Globus pallidus (tissue), 1 donor: ENCODE data around the gene HBG1.
"Not testable (repeated sequence)": the region's sequence is repeated elsewhere in the genome, so short reads cannot be mapped to it uniquely, and the experiment has no call there.

Experiments
- DNase-seq: peaks from one replicate; pipeline ENCODE4 v3.0.0-alpha.2; 2015; ENCODE audit warnings: low spot score

Gene HBG1

GRCh38 chr11:5249807-5250396, at the start of gene HBG1:
TSS of gene HBG1 (minus strand) at chr11:5249857. CDS start at chr11:5249804, 53 bp downstream.
- not testable (repeated sequence) for DNase-seq

- DNase-seq: no peak
Observed at GRCh38 chr11:5298451-5298850, 48.8 kb upstream of the HBG1 start.

GRCh38 chr11:5297721-5298323, 48.2 kb upstream of the HBG1 start:
- no peak for DNase-seq

- DNase-seq: not testable (repeated sequence)
Observed at GRCh38 chr11:5294342-5294995, 44.8 kb upstream of the HBG1 start.

- DNase-seq: no peak
Observed at GRCh38 chr11:5293028-5293427, 43.4 kb upstream of the HBG1 start.

- DNase-seq: no peak
Observed at GRCh38 chr11:5291207-5291838, 41.7 kb upstream of the HBG1 start.

GRCh38 chr11:5290106-5290505, 40.4 kb upstream of the HBG1 start:
- no peak for DNase-seq

- no peak for DNase-seq
Observed at GRCh38 chr11:5289696-5290095, 40.0 kb upstream of the HBG1 start.

- no peak for DNase-seq
Observed at GRCh38 chr11:5288906-5289550, 39.4 kb upstream of the HBG1 start.

- no peak for DNase-seq
Observed at GRCh38 chr11:5288108-5288905, 38.6 kb upstream of the HBG1 start.

GRCh38 chr11:5286901-5287300, 37.2 kb upstream of the HBG1 start:
- DNase-seq: no peak

GRCh38 chr11:5286351-5286750, 36.7 kb upstream of the HBG1 start:
- DNase-seq: no peak

- no peak for DNase-seq
Observed at GRCh38 chr11:5285703-5286340, 36.2 kb upstream of the HBG1 start.

- no peak for DNase-seq
Observed at GRCh38 chr11:5284637-5285036, 35.0 kb upstream of the HBG1 start.

- no peak for DNase-seq
Observed at GRCh38 chr11:5283882-5284281, 34.2 kb upstream of the HBG1 start.

- DNase-seq: no peak
Observed at GRCh38 chr11:5283086-5283485, 33.4 kb upstream of the HBG1 start.

GRCh38 chr11:5282628-5283027, 33.0 kb upstream of the HBG1 start:
- no peak for DNase-seq

GRCh38 chr11:5281596-5281995, 31.9 kb upstream of the HBG1 start:
- DNase-seq: no peak

- no peak for DNase-seq
Observed at GRCh38 chr11:5280582-5281102, 31.0 kb upstream of the HBG1 start.

- no peak for DNase-seq
Observed at GRCh38 chr11:5279471-5280090, 29.9 kb upstream of the HBG1 start.
